Measurements from ENCODE around the gene PLA2G5.

PLA2G5 gene

DNA sequence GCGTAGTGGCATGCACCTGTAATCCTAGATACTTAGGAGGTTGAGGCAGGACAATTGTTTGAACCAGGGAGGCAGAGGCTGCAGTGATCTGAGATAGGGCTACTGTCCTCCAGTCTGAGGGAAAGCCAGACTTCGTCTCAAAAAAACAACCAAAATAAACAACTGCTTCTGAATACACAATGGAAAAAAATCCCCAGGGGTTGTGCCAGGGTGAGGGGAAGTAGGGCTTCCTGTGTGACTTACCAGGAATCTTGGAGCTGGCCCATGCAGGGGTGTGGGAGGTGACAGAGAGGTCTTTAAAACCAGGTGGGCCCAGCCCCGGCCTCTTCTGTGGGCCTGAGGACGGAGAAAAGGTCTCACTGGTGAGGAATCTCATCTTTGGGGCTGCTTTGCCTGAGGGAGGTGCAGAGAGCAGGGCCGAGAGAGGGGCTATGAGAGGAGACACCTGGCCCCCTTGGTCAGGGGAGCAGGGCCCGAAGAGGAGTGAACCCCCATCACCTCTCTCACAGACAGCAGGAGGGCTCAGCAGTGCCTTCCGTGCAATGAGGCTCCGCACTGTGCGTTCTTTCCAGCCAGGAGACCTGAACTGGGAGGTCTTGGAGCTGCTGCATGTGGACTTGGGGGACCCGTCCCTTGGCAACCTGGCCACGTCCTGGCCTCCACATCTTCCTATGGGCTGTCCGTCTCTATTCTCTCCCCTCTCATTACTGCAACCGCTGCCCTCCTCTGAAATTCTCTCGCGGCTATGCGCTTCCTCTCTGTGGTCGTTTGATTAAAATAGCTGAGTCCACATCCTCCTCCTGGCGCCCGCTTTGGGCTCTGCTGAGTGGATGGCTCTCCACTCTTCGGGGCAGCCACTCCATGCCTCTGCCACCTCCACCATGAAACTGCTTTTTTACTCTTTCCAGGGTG lies 10.7 kb downstream of the PLA2G5 start:
- TF ChIP-seq EZH2phosphoT487 (IDR thresholded peaks at IDR 0.05; ENCODE audit: borderline replicate concordance, low read length) = no peak
- TF ChIP-seq, protein P1, sequence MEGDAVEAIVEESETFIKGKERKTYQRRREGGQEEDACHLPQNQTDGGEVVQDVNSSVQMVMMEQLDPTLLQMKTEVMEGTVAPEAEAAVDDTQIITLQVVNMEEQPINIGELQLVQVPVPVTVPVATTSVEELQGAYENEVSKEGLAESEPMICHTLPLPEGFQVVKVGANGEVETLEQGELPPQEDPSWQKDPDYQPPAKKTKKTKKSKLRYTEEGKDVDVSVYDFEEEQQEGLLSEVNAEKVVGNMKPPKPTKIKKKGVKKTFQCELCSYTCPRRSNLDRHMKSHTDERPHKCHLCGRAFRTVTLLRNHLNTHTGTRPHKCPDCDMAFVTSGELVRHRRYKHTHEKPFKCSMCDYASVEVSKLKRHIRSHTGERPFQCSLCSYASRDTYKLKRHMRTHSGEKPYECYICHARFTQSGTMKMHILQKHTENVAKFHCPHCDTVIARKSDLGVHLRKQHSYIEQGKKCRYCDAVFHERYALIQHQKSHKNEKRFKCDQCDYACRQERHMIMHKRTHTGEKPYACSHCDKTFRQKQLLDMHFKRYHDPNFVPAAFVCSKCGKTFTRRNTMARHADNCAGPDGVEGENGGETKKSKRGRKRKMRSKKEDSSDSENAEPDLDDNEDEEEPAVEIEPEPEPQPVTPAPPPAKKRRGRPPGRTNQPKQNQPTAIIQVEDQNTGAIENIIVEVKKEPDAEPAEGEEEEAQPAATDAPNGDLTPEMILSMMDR (IDR thresholded peaks at IDR 0.05; ENCODE audit: low read depth, low read length, poor library complexity, severe bottlenecking) = no peak
- Histone ChIP-seq H3K27me3 (ENCODE audit: control insufficient read depth, low read length) (peaks cover 22% of the 10 kb centered on the region), H3K79me2 (ENCODE audit: control insufficient read depth, low read length) (no peaks in the 10 kb centered on the region), H3K4me2 (ENCODE audit: low read length) (no peak overlapping the region), H3F3A (ENCODE audit: control insufficient read depth, insufficient read depth) (no peaks in the 10 kb centered on the region), H4K20me1 (ENCODE audit: control insufficient read depth, insufficient read depth, low read depth, low read length) (no peaks in the 10 kb centered on the region), H3K4me1 (ENCODE audit: control insufficient read depth, low read length) (0 out of 2 replicates have a peak, but pooled peaks cover 5% of the 10 kb centered on the region), H3K36me3 (ENCODE audit: control insufficient read depth, low read length) (no peaks in the 10 kb centered on the region), H3K4me3 (ENCODE audit: low read length) (no peak overlapping the region), H3K27ac (ENCODE audit: low read depth, low read length) (no peak overlapping the region), H3K9me3 (ENCODE audit: control insufficient read depth, insufficient read depth, low read length) (no peaks in the 10 kb centered on the region), H3K9me2 (replicated peaks; ENCODE audit: control insufficient read depth, low read length) (no peaks in the 10 kb centered on the region)

DNA sequence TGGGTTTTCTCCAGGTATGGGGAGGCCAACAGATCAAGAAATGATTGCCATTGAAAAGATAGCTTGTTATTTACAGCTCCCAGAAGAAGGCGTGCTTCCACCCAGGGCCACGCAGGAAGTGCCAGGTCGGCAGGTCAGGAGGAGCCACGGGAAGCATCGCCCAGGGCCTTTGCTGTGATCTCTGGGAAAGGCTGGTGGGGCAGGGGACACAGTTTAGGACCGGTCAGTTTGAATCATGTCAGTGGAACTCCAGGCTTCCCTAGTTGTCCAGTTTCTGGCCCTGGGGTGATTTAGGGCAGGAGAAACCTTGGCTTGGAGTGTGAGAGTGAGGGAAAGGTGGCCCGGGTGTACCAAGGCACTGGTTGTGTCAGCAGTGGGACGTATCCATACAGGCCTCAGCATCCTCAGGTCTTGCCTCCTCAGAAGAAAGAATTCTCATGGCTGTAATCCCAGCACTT lies 11.4 kb downstream of the PLA2G5 start:
- Histone ChIP-seq H3K9me2 (replicated peaks; ENCODE audit: control insufficient read depth, low read length) (no peaks in the 10 kb centered on the region), H3K27me3 (ENCODE audit: control insufficient read depth, low read length) (peaks cover 22% of the 10 kb centered on the region), H3K36me3 (ENCODE audit: control insufficient read depth, low read length) (no peaks in the 10 kb centered on the region), H3K79me2 (ENCODE audit: control insufficient read depth, low read length) (no peaks in the 10 kb centered on the region), H3K4me1 (ENCODE audit: control insufficient read depth, low read length) (0 out of 2 replicates have a peak, but pooled peaks cover 5% of the 10 kb centered on the region), H3K27ac (ENCODE audit: low read depth, low read length) (no peak overlapping the region), H3K4me2 (ENCODE audit: low read length) (no peak overlapping the region), H3F3A (ENCODE audit: control insufficient read depth, insufficient read depth) (no peaks in the 10 kb centered on the region), H3K4me3 (ENCODE audit: low read length) (no peak overlapping the region), H3K9me3 (ENCODE audit: control insufficient read depth, insufficient read depth, low read length) (no peaks in the 10 kb centered on the region), H4K20me1 (ENCODE audit: control insufficient read depth, insufficient read depth, low read depth, low read length) (no peaks in the 10 kb centered on the region)
- no peak for TF ChIP-seq EZH2phosphoT487 (IDR thresholded peaks at IDR 0.05; ENCODE audit: borderline replicate concordance, low read length)
- TF ChIP-seq, protein P1 (IDR thresholded peaks at IDR 0.05; ENCODE audit: low read depth, low read length, poor library complexity, severe bottlenecking) = no peak

DNA sequence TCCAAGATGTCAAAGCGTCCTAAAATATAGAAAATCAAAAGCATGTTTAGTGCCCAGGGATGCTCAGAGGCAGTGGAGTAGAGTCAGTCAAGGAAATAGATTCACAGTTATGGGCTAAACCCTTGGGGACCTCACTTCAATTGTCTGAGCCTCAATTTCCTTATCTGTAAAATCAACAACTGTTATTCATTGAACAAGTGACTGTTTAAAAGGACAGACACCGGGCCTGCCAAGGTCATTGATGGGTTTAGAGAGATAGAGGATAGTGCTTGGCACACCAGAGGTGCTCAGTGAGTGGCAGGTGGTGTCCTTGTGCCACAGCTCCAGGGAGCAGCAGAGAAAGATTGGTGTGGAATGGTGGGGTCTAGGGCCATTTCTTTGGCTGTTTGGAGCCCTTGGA lies 12.8 kb downstream of the PLA2G5 start:
- no peak overlapping the region for H3K4me2 ChIP-seq (ENCODE audit: low read length)
- no peaks in the 10 kb centered on the region for H3K36me3 ChIP-seq (ENCODE audit: control insufficient read depth, low read length)
- no peaks in the 10 kb centered on the region for H4K20me1 ChIP-seq (ENCODE audit: control insufficient read depth, insufficient read depth, low read depth, low read length)
- H3K9me2 ChIP-seq (replicated peaks; ENCODE audit: control insufficient read depth, low read length) = no peaks in the 10 kb centered on the region
- H3F3A ChIP-seq (ENCODE audit: control insufficient read depth, insufficient read depth) = no peaks in the 10 kb centered on the region
- H3K9me3 ChIP-seq (ENCODE audit: control insufficient read depth, insufficient read depth, low read length) = no peaks in the 10 kb centered on the region
- peaks cover 22% of the 10 kb centered on the region for H3K27me3 ChIP-seq (ENCODE audit: control insufficient read depth, low read length)
- no peak overlapping the region for H3K4me3 ChIP-seq (ENCODE audit: low read length)
- 0 out of 2 replicates have a peak, but pooled peaks cover 5% of the 10 kb centered on the region for H3K4me1 ChIP-seq (ENCODE audit: control insufficient read depth, low read length)
- no peaks in the 10 kb centered on the region for H3K79me2 ChIP-seq (ENCODE audit: control insufficient read depth, low read length)
- no peak overlapping the region for H3K27ac ChIP-seq (ENCODE audit: low read depth, low read length)
- TF ChIP-seq EZH2phosphoT487 (IDR thresholded peaks at IDR 0.05; ENCODE audit: borderline replicate concordance, low read length) = no peak
- TF ChIP-seq, protein P1 (IDR thresholded peaks at IDR 0.05; ENCODE audit: low read depth, low read length, poor library complexity, severe bottlenecking) = no peak
